Cardiac septum (tissue), 1 donor: ENCODE measurements around the gene CBFA2T3. TPM values are rescaled to one million over a fixed set of nuclear protein-coding genes. Genes with fewer than 3 reads are reported as not detected.

ENCODE experiments used
- DNase-seq: peaks from one replicate; pipeline ENCODE4 v3.0.0-alpha.2; 2020; ENCODE audit warnings: low spot score
- intact Hi-C: fragments of 100-400 bp; cut with DNase I; formaldehyde crosslinking; loops from one replicate; pipeline ENCODE4 v1.14.0; 2022
- total RNA-seq: library from RNA; stranded (reverse); fragmentation: NEBNext Ultra II Directional; extraction: Animal tissue kit (Norgen Biotek cat#: 25700); gene quantifications from one replicate; pipeline ENCODE4 v1.2.1, GENCODE V29; 2021
- donor health status: DM: no; HTN: no; CAD: no.

CBFA2T3 gene
- total RNA-seq, 1 donor from 2014 or later: 5.9 TPM

GRCh38 chr16:88872650-88873331, 104.2 kb downstream of the CBFA2T3 start:
- DNase-seq: no peak
- intact Hi-C loops: no loop called here

GRCh38 chr16:88871730-88872416, 105.1 kb downstream of the CBFA2T3 start:
- intact Hi-C loops: no loop called here
- DNase-seq: no peak

DNA sequence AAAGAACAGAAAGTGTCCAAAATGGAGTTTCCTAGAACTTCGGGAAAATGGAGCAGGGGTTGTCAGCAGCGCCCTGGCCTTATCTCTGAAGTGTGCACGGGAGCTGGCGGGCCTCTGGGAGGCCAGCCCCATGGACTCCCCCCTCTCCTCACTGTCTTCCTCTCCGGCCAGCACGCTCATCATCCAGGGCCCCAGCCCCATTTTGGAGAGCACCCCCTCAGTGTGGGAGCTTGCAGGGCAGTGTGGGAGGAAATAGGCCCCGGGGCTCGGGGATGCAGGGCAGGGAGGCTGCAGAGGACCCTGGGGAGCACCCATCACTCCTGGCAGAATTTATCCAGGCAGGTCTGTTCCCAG, 105.7 kb downstream of the CBFA2T3 start:
- no peak for DNase-seq
- intact Hi-C loops: no loop called here

DNA sequence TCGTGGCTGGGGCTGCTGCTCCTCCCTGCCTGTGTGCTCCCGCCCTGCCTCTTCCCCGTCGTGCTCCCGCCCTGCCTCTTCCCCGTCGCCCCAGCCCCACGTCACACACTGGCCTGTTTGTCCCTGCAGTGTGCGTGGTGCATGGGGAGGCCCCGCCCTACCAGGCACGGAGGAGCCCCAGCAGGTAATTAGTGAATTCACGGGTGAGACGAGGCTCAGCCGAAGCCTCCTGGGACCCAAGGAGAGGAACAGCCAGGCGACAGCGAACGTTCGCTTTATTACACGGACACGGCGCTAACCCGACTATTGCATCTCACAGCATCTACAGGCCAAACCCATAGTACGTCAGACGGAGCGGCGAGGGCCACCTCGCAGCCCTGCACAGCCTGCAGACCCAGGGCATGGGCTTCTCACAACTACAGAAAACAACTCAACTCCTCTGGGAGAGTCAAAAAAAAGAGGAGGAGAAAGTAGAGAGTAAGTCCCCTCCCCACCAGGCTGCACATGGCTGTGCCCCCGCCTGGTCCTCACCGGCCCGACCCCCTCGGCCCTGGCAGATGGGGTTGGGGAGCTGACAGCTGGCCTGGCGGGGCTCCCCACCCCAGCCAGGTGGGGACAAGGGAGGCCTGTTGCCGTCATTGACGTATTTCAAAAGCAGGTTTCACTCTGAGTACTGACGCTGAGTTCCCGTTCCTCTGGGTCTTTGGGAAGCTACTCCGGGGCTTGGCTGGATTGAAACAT, 106.2 kb downstream of the CBFA2T3 start:
- DNase-seq: no peak
- intact Hi-C loops: no loop called here

DNA sequence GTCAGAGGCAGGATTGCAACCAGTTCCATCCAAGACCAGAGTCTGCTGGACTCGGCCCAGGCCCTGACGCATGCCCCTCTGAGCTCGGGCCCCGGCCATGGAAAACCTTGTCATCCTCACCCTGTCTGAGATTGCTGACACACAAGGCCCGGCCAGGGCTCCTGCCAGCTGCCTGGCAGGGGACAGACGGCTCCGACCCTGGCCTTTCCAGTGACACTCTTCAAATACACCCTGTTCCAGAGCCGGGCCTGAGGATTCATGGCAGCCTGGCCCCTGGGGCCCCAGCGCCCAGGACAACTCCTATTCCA, 107.4 kb downstream of the CBFA2T3 start:
- intact Hi-C loops: no loop called here
- no peak for DNase-seq

- no peak for DNase-seq
- intact Hi-C loops: no loop called here
These were observed 107.9 kb downstream of the CBFA2T3 start for GRCh38 chr16:88868974-88869672.

- intact Hi-C loops: no loop called here
- no peak for DNase-seq
These were observed 109.3 kb downstream of the CBFA2T3 start for GRCh38 chr16:88867581-88868246.

- intact Hi-C loops: no loop called here
- DNase-seq: no peak
These were observed 110.7 kb downstream of the CBFA2T3 start, which contains the start of gene PABPN1L for GRCh38 chr16:88866151-88866920. Gene PABPN1L (minus strand): TSS chr16:88866660. CDS start chr16:88866606, 54 bp downstream.

- intact Hi-C loops: no loop called here
- DNase-seq: no peak
These were observed 111.3 kb downstream of the CBFA2T3 start for GRCh38 chr16:88865742-88866141.

DNA sequence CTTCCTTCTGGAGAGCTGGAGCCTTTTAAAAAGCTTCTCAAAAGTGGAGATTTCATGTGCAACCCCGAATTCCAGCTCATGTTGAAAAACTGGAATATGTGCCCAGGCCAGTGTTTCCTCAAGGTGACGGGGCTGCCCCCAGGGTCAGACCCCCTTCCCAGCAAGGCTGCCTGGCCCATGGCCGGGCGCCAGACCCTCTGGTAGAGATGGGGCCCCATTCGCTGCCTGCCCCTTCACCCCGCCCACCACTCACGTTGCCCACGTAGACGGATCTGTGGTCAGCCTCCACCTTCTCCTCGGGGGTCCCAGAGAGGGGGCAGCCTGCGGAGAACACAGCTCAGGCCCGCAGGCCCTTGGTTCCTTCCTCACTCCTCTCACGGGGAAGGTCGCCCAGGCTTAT, 111.7 kb downstream of the CBFA2T3 start:
- intact Hi-C loops: no loop called here
- no peak for DNase-seq

- intact Hi-C loops: no loop called here
These were observed 112.5 kb downstream of the CBFA2T3 start for GRCh38 chr16:88864521-88864920.

DNA sequence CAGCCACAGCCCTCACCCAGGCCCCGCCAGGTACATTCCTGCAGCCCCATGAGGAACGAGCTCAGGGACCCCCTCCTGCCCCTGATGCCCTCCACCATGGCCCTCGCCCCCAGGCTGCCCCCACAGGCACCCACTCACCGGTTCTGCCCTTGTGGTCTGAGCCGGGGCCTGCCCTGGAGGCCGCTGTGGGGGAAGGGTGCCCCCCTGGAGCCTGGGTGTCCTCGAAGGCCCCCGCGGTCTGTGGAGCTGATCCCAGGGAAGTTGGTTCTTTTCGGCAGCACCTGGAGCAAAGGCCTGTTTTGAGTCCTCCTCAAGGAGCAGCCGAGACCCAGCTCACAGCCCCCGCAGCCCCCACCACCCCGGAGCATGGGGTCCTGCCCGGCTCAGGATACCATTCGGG, 112.9 kb downstream of the CBFA2T3 start:
- DNase-seq: no peak
- intact Hi-C loops: no loop called here

More at GRCh38 chr16:88864521-88864920, 112.5 kb downstream of the CBFA2T3 start:
- no peak for DNase-seq

GRCh38 chr16:88863426-88863825, 113.6 kb downstream of the CBFA2T3 start:
- no peak for DNase-seq
- intact Hi-C loops: no loop called here

GRCh38 chr16:88862968-88863367, 114.0 kb downstream of the CBFA2T3 start:
- intact Hi-C loops: no loop called here
- no peak for DNase-seq

DNA sequence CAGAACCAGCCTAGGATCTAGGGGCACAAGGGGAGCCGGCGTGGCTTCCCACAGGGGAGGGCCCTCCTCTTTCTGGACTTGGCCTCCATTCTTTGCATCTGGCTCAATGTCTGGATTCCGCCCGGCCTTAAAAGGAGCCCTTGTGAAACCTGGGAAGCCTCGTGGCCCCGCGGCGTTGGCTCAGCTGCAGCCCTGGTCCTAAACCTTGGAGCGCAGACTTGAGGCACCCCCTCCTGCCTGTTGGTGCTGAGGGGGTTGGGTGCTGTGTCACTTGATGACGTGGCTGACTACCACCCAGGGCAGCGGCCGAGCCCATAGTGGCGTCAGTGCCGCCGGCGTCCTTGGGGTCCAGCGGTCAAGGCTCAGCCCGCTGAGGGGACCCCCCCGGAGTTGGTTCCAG, 115.6 kb downstream of the CBFA2T3 start:
- DNase-seq: no peak
- intact Hi-C loops: no loop called here

GRCh38 chr16:88859381-88860091, 117.5 kb downstream of the CBFA2T3 start:
- no peak for DNase-seq
- intact Hi-C loops: loop anchor here (10.0 kb wide), 1 partner anchor 235 kb away; the partner anchor contains the start of gene ACSF3

GRCh38 chr16:88857728-88858339, 119.2 kb downstream of the CBFA2T3 start:
- intact Hi-C loops: loop anchor here (2.0 to 10.0 kb wide), 2 partner anchors 45 to 237 kb away; partner anchors contain the start of gene ACSF3
- no peak for DNase-seq
